HepG2 (cell line): ENCODE results near the gene GAN. TPM values are rescaled to one million over a fixed set of nuclear protein-coding genes. Genes with fewer than 3 reads are reported as not detected.

Experiments used
- EHMT2 ChIP-seq: fragments of 200-600 bp; sonication (generic); IDR thresholded peaks from 2 replicates; pipeline ENCODE4 v1.7.0; 2017; ENCODE audit warnings: antibody characterized with exemption, low read depth, low read length, borderline replicate concordance
- FOSL1 ChIP-seq: sonication (generic); formaldehyde crosslinking; IDR thresholded peaks from 2 replicates; pipeline ENCODE4 v1.9.0; 2021; ENCODE audit warnings: missing genetic modification reagents, borderline replicate concordance
- HIC2 ChIP-seq: sonication (generic); formaldehyde crosslinking; IDR thresholded peaks from 2 replicates; pipeline ENCODE4 v1.9.0; 2022; ENCODE audit warnings: low read depth, missing genetic modification reagents
- JUN ChIP-seq: sonication (generic); formaldehyde crosslinking; IDR thresholded peaks from 2 replicates; pipeline ENCODE4 v1.4.0; 2020; ENCODE audit warnings: mild to moderate bottlenecking, missing genetic modification reagents
- NFE2 ChIP-seq: sonication (generic); formaldehyde crosslinking; IDR thresholded peaks from 2 replicates; pipeline ENCODE4 v1.4.0; 2020; ENCODE audit warnings: missing genetic modification reagents
- NKX3-1 ChIP-seq: sonication (generic); formaldehyde crosslinking; IDR thresholded peaks from 2 replicates; pipeline ENCODE4 v1.5.0; 2020; ENCODE audit warnings: missing genetic modification reagents
- PHB2 ChIP-seq: fragments of 450-650 bp; IDR thresholded peaks from 2 replicates; pipeline ENCODE4 v1.6.1; 2018; ENCODE audit not compliant: partially characterized antibody
- PHF5A ChIP-seq: IDR thresholded peaks from one replicate; pipeline ENCODE4 v1.6.1; 2018; ENCODE audit warnings: low read depth, missing genetic modification reagents; ENCODE audit not compliant: unreplicated experiment
- PLRG1 ChIP-seq: fragments of 450-650 bp; conservative IDR thresholded peaks from 2 replicates; pipeline ENCODE4 v1.6.1; 2016
- RBM22 ChIP-seq: fragments of 200-400 bp; formaldehyde crosslinking; optimal IDR thresholded peaks from 2 replicates; pipeline ENCODE3; 2017; ENCODE audit warnings: mild to moderate bottlenecking, low read length, moderate library complexity
- YEATS4 ChIP-seq: sonication (generic); formaldehyde crosslinking; IDR thresholded peaks from 2 replicates; pipeline ENCODE4 v1.4.0; 2020; ENCODE audit warnings: missing genetic modification reagents, borderline replicate concordance
- ZBED4 ChIP-seq: sonication (generic); formaldehyde crosslinking; IDR thresholded peaks from 2 replicates; pipeline ENCODE4 v1.4.0; 2020; ENCODE audit warnings: missing genetic modification reagents, borderline replicate concordance
- ZEB1 ChIP-seq: IDR thresholded peaks from 2 replicates; pipeline ENCODE4 v1.6.1; 2012; ENCODE audit warnings: mild to moderate bottlenecking, low read depth, inconsistent platforms; ENCODE audit not compliant: insufficient replicate concordance
- ZNF136 ChIP-seq: sonication (generic); formaldehyde crosslinking; IDR thresholded peaks from 2 replicates; pipeline ENCODE4 v1.8.1; 2022; ENCODE audit warnings: low read depth, mild to moderate bottlenecking, moderate library complexity, missing genetic modification reagents
- ZNF207 ChIP-seq: fragments of 450-650 bp; IDR thresholded peaks from 2 replicates; pipeline ENCODE4 v1.6.1; 2016; ENCODE audit warnings: antibody characterized with exemption, borderline replicate concordance
- ZNF3 ChIP-seq: IDR thresholded peaks from 2 replicates; pipeline ENCODE4 v1.7.0; 2017; ENCODE audit warnings: inconsistent platforms
- ZNF329 ChIP-seq: sonication (generic); formaldehyde crosslinking; IDR thresholded peaks from 2 replicates; pipeline ENCODE4 v1.9.0; 2021; ENCODE audit warnings: low read depth, mild to moderate bottlenecking, missing genetic modification reagents
- ZNF333 ChIP-seq: sonication (generic); formaldehyde crosslinking; IDR thresholded peaks from 2 replicates; pipeline ENCODE4 v1.4.0; 2020; ENCODE audit warnings: mild to moderate bottlenecking, missing genetic modification reagents, borderline replicate concordance
- ZNF883 ChIP-seq: sonication (generic); formaldehyde crosslinking; IDR thresholded peaks from 2 replicates; pipeline ENCODE4 v1.5.1; 2020; ENCODE audit warnings: mild to moderate bottlenecking, missing genetic modification reagents; ENCODE audit errors: not compliant biosample characterization
- polyA plus RNA-seq, 8 experiments: library from polyadenylated mRNA; depleted of rRNA in 3 of 8; stranded (reverse) in 7 of 8; unstranded in 1 of 8; fragments of >200 nt; fragmentation: Illumina TruSeq in 4 of 8; extraction: Trizol in 4 of 8; gene quantifications; 2 replicates each; pipeline versions ENCODE4 v1.2.1 to v1.2.3, GENCODE V29; 2011 to 2016; ENCODE audit warnings: low read depth in 4 of 8, missing spikeins in 1 of 8, mixed read lengths in 1 of 8; ENCODE audit not compliant: insufficient read depth in 1 of 8
- total RNA-seq, 5 experiments: library from RNA; depleted of rRNA; stranded (reverse); fragments of >200 nt; fragmentation: Illumina TruSeq; extraction: Trizol; gene quantifications; 2 replicates each; pipeline ENCODE4 v1.2.3, GENCODE V29; 2016; ENCODE audit warnings: low read depth in 1 of 5
- TF ChIP-seq, protein P1 (sequence below): sonication (generic); formaldehyde crosslinking; IDR thresholded peaks from 2 replicates; pipeline ENCODE4 v1.8.1; 2022; ENCODE audit warnings: low read depth, mild to moderate bottlenecking, missing genetic modification reagents
- TF ChIP-seq, protein P2 (sequence below): sonication (generic); formaldehyde crosslinking; IDR thresholded peaks from 2 replicates; pipeline ENCODE4 v1.5.1; 2020; ENCODE audit warnings: missing genetic modification reagents, mild to moderate bottlenecking, borderline replicate concordance

GAN gene
- total and polyA plus RNA-seq, 2 of the 13 experiments (the other 11 are each of a cell fraction or from before 2014, with no cell fraction given), result 4.3 to 11.0 TPM

- TF ChIP-seq ZNF333 (CRISPR knock-in tag) (peak; percentile 30; the same call in 1 of the 2 replicates), ZBED4 (no peak; the same call in 1 of the 2 replicates), PHF5A (CRISPR knock-in tag) (no peak), ZNF3 (no peak), HIC2 (CRISPR knock-in tag) (no peak), ZNF136 (CRISPR knock-in tag) (peak; percentile 93; the same call in 1 of the 2 replicates), ZEB1 (peak; percentile 22), YEATS4 (CRISPR knock-in tag) (no peak), PLRG1 (no peak), JUN (CRISPR knock-in tag) (no peak), RBM22 (no peak), NKX3-1 (no peak), EHMT2 (no peak), ZNF207 (no peak), ZNF883 (CRISPR knock-in tag) (peak; percentile 67), NFE2 (CRISPR knock-in tag) (no peak), FOSL1 (no peak), PHB2 (no peak), ZNF329 (CRISPR knock-in tag) (no peak)
- TF ChIP-seq, protein P1, sequence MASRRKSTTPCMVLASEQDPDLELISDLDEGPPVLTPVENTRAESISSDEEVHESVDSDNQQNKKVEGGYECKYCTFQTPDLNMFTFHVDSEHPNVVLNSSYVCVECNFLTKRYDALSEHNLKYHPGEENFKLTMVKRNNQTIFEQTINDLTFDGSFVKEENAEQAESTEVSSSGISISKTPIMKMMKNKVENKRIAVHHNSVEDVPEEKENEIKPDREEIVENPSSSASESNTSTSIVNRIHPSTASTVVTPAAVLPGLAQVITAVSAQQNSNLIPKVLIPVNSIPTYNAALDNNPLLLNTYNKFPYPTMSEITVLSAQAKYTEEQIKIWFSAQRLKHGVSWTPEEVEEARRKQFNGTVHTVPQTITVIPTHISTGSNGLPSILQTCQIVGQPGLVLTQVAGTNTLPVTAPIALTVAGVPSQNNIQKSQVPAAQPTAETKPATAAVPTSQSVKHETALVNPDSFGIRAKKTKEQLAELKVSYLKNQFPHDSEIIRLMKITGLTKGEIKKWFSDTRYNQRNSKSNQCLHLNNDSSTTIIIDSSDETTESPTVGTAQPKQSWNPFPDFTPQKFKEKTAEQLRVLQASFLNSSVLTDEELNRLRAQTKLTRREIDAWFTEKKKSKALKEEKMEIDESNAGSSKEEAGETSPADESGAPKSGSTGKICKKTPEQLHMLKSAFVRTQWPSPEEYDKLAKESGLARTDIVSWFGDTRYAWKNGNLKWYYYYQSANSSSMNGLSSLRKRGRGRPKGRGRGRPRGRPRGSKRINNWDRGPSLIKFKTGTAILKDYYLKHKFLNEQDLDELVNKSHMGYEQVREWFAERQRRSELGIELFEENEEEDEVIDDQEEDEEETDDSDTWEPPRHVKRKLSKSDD (CRISPR knock-in tag), result no peak
- TF ChIP-seq, protein P2, sequence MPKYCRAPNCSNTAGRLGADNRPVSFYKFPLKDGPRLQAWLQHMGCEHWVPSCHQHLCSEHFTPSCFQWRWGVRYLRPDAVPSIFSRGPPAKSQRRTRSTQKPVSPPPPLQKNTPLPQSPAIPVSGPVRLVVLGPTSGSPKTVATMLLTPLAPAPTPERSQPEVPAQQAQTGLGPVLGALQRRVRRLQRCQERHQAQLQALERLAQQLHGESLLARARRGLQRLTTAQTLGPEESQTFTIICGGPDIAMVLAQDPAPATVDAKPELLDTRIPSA (CRISPR knock-in tag), result no peak; the same call in 1 of the 2 replicates
These were observed at the start of gene GAN (continued) for GRCh38 chr16:81314603-81315270.
